ENCODE results near the gene SYNM.

SYNM gene

DNA sequence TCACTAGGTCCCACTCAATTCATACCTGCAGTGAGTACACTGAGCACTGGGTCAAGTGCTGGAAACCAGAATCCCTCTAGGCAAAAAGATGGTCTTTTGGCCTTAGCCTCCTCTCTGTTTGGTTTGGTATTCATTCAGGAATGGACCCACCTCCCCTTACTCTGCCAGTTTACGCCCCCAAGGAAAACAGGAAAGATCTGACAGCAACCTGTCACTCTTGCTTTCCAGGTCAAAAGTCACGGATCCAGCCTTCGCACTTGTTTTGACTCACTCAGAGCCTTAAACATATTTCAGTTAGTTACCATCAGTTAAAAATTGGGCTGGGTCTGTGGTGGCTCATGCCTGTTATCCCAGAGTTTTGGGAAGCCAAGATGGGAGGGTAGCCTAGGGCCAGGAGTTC lies 68.1 kb downstream of the SYNM start:
- no peak for DNase-seq

DNA sequence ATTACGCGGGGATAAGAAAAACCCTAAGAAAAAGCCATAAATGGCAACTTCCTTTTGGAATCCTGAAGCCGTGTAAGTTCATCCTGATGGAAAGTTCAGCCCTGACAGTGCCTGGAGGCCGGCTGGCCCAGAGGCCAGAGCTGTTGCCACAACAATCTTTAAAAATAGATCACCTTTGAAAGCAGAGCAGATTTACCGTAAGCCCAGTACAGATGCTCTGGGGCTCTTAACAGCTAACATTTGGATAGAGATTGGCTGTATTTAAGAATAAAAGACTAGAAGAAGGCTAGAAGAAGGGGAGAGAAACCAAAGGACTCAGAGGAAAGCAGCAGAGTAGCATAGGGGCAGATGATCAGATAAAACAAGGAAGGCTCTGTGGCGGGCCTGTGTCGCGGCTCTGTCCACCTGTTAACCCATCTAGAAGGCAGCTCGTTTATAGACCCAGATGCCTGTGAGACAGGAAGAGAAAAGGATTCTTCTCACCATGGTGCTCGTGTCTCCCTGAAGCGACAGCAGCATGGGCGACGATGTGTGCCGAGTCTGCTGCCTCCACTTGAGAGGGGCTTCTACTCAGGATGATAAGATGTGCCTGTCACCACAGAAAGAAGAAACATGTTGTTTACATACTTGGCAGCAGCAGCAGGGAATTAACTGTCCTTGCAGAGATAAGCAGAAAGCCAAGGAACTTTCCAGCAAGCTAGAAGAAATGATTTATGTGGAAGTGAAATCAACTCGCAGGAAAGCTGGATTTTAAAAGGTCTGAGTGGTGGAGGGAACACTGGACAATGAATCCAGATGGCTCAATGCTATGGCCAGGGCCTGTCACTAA lies 69.9 kb downstream of the SYNM start:
- no peak for DNase-seq

DNA sequence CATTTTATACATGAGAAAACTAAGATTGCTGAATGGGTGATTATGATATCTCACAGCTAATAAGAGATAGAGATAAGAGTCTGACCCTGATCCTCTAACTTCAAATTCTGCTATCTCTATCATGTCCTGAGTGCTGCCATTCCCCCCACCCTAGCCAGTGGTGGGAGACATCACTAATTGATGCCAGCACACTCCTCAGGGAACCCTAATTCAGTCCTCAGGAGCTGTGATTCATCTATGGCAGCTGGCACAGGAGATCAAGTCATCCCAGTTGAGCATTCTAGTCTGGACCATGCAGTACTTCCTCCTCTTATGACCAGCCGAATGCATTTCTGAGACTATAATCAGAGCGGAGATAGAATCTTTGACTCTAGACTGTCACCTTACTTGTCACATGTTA lies 71.9 kb downstream of the SYNM start:
- DNase-seq: no peak

DNA sequence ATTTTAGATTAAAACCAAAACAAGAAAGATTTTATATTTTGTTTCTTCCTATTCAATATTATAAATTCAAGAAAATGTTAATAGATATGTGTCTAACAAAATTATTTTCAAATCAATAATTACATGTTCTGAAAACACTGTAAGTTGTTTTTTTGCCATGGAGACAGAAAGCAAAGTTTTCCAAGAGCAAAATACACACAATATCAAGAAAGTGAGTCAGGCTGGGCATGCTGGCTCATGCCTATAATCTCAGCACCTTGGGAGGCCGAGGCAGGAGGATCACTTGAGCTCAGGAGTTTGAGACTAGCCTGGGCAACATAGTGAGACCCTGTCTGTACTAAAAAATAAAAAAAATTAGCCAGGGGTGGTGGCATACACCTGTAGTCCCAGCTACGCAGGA lies 72.8 kb downstream of the SYNM start:
- DNase-seq: no peak

DNA sequence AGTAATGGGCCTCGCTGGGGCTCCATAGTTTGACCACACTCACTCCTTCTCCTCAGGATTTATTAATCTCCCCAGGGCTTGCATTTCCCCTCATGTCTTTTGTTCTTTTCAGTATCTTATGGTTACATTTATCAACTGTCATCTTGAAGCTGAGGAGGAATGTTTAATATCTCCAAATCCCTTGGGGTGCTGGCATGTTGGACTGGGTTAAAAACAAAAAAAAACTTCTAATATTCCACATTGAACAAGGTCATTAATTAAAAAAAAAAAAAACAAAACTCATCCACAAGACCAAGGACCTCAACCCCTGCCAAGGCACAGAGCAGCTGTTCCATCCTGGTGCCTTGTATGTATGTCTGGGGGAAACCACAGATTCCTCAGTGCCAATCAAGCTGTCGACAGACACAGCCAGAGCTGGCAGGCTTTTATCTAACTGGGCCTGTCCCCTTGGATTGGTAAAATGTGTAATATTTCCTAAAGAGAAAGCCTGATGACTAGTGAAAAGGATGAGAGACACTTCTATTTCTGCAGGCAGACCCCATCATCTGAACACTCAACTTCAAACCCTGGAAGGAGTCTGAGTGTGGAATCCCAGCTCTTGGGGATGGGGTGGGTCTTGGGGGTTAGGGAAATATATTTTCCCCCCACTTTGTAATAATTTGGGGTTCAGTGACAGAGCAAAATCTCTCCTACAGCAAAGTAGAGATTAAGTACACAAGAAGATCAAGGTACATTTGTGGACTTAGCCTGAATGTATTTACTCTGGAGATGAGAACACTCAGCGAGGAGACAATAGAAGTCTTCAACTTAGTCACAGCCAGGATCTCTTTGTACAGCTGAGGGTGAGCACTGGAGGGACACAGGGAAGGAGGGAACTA lies 75.4 kb downstream of the SYNM start:
- no peak for DNase-seq

DNA sequence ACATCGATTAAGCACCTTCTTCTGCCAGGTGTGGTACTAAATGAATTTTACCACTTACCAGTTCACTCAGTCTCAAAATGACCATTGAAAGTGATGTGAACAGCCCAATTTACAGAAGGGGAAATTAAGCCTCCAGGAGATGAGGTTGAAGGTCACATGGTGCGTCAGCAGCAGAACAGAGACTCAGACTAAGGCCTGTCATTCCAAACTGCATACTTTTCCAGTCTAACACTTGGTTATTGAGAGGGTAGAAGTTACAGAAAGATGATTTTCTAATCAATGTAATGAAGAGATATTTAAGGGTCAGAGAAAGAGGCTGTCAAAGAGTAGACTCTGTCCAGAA lies 76.1 kb downstream of the SYNM start:
- no peak for DNase-seq

DNA sequence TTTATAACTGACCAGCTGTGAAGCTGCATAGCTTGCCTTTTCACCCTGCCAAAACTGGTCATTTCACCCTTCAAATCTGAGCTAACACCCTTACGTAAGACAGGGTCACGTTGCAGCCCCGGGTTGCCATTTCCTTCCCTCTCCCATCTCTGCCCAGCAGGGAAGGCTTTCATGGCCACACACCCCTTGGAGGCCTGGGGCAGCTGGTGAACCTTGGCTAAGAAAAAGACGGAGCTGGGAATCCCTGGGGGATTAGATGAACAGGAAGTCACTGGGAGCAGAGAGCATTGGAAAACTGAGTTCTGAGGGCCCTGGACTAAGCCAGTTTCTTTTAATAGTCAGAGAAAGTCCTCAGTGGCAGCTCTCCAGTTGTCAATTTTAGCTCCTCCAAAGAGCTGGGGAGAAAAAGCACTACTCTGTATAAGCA lies 76.7 kb downstream of the SYNM start:
- DNase-seq: no peak

DNA sequence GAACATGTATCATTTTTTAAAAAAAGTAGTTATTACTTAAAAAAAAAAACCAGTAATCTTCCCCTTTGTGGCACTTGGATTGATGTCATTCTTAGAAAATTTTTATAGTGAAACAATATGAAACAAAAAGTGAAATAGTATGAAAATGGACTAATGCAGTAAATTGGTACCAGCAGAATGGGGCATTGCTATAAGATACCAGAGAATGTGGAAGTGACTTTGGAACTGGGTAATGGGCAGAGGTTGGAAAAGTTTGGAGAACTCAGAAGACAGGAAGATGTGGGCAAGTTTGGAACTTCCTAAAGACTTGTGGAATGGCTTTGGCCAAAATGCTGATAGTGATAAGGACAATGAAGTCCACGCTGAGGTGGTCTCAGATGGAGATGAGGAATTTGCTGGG lies 77.9 kb downstream of the SYNM start:
- no peak for DNase-seq
